ENCODE data around the gene KCNH3.

The KCNH3 gene

GRCh38 chr12:49564686-49565405 lies 26.0 kb downstream of the KCNH3 start:
- DNase-seq = no peak

- DNase-seq = no peak
These were observed 26.8 kb downstream of the KCNH3 start for GRCh38 chr12:49565406-49566265.

- no peak for DNase-seq
These were observed 27.5 kb downstream of the KCNH3 start for GRCh38 chr12:49566361-49566760.

- no peak for DNase-seq
These were observed 28.4 kb downstream of the KCNH3 start for GRCh38 chr12:49567302-49567610.

GRCh38 chr12:49567611-49568441 lies 29.0 kb downstream of the KCNH3 start, which contains the start of gene MCRS1:
MCRS1 (minus strand) TSS chr12:49568142; CDS start chr12:49566731, 1,411 bp downstream.
- peak; percentile 82 for DNase-seq

- DNase-seq = no peak
These were observed 29.8 kb downstream of the KCNH3 start for GRCh38 chr12:49568442-49569162.

- no peak for DNase-seq
These were observed 38.9 kb downstream of the KCNH3 start for GRCh38 chr12:49577589-49578315.

- DNase-seq = no peak
These were observed 39.8 kb downstream of the KCNH3 start for GRCh38 chr12:49578471-49579112.

- peak; percentile 76 for DNase-seq
These were observed 42.0 kb downstream of the KCNH3 start for GRCh38 chr12:49580572-49581535.

- DNase-seq = no peak
These were observed 43.4 kb downstream of the KCNH3 start for GRCh38 chr12:49582201-49582600.

GRCh38 chr12:49582850-49583249 lies 44.0 kb downstream of the KCNH3 start:
- no peak for DNase-seq

GRCh38 chr12:49583366-49584094 lies 44.7 kb downstream of the KCNH3 start:
- DNase-seq = no peak

GRCh38 chr12:49584591-49584990 lies 45.8 kb downstream of the KCNH3 start:
- no peak for DNase-seq

- no peak for DNase-seq
These were observed 46.9 kb downstream of the KCNH3 start for GRCh38 chr12:49585477-49586459.

- DNase-seq = no peak
These were observed 48.5 kb downstream of the KCNH3 start for GRCh38 chr12:49587174-49587908.

- no peak for DNase-seq
These were observed 49.5 kb downstream of the KCNH3 start for GRCh38 chr12:49588281-49588680.

All from DMS79 (cell line).